NCI-H1930 (cell line): ENCODE measurements around the gene INTS6L.
"Not testable (repeated sequence)": the region's sequence is repeated elsewhere in the genome, so short reads cannot be mapped to it uniquely, and the experiment has no call there.

Source experiments
- DNase-seq, 2 experiments: peaks; one replicate each; lab custom pipeline; 2025; lab: John Stamatoyannopoulos, UW

Gene INTS6L

DNA sequence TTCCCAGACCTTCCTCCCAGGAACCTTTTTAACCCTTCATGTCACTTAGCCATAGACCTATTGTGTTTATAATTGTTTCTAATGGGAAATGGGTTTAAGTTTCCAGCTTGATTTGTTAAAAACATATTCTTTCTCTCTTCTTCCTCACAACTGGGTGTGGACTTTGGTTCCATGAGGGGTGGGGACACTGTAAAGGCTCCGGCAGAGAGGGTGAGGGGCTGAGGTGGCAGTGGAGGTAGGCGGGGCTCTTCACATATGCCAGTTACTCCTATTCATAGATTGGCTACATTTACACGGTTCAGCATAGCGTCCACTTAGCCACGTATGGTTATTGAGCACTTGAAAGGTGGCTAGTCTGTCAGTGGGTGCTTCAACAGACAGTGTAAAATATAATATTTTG lies 7.8 kb downstream of the INTS6L start:
- DNase-seq, result no peak

DNA sequence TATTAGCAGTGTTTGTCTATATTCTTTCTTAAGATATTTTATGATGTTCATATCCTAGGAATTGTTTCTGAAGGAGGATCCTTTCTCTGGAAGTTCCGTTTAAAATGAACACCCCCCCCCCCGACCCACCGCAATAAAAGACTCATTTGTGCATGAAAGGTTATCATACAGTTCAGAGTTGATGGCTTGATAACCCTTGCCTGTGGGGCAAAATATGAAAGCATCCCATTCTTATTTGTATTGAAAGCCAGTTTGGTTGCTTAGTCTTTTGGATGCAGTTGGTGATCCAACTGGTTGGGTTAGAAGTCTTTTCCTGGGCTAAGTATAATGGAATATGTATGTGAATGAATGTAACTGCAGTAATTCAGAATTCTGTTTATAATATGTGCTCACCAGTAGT lies 8.3 kb downstream of the INTS6L start:
- no peak for DNase-seq

DNA sequence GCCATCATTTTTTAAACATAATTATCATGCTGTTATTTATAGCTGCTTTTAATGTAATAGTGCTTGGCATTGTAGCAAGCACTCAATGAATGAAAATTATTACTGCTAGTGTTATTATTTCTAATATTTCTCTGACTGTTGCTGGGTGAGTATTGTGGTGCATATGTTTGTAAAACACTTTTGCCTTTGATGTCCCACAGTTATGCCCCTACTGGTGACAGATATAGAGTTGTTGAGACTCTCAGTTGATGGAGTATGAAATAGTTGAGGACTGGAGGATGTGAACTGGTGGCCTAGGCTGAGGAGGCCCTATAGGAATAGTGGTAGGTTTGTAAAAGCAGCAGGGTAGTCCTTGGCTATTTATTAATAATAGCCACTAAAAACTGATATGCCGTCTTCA lies 9.6 kb downstream of the INTS6L start:
- no peak for DNase-seq

DNA sequence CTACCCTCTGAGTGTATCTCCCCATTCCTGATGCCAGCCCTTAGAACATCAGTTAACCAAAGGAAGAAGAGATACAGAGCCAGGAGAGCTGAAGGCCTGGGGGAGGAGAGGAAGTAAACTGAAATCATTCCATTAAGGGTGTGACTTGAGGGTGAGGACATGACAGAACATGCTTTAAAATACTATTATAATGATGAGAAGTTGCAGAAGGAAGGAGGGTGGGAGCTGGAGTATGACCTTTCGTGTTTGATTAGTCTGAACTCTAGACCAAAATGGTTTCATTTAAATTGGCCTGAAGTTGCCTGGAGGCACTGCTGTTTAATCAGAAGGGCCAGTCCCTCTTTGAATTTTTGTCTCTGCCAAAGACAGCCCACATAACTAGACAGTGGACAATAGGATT lies 11.4 kb downstream of the INTS6L start:
- no peak for DNase-seq

DNA sequence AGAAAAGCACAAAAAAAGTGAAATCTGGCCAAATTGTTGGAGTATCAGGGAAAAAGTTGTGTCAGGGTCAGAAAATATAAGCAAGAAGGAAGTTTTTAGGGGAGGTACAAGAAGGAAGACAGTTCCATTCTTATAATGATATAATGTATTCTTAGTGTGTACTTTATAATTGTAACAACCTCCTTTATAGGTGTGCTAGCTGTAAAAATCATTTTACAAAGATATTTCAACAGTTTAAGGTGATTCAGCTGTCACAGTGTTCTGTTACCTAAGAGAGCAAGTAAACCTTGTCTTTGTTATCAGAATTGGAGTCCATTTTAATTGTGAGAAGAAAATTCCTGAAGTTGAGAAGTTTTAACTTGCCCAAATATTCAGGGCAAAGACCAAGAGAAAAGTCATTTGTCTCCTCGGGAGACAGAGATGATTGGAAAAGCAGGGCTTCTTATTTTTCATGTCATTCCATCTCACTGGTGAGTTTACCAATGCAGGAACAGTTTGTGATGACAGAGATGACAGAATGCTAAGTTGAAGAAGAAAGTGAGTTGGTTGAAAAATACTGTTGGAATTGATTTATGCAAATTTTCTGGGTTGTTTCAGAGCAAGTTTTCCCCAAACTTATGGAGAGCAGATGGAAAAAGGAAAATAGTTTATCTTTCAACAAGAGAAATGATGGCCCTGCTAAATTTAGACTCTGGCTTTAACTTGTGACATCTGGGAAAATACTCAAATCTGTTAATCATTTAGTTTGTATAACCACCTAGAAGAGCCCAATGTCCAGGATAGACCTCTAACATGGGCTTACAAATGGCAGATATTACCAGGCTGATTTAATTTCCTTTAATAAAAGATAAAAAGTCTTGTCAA lies 14.8 kb downstream of the INTS6L start:
- DNase-seq, result no peak

DNA sequence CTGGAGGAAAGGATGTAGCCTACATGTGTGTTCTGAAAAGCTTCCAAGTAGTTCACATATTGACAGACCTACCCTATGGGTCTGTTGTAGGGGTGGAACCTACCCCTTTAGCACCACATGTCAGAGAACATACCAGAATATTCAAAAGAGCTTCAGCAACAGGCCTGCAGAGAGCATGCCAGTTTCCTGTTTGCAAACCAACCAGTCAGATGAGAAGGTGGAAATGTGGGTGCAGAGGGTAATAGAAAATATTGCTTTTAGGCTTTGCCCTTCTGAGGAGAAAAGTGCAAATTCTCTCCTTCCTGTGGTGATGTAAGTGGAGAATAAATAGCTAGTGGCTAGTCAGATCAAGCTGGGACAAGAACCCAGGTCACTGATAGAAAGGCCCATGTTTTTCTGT lies 16.4 kb downstream of the INTS6L start:
- no peak for DNase-seq

DNA sequence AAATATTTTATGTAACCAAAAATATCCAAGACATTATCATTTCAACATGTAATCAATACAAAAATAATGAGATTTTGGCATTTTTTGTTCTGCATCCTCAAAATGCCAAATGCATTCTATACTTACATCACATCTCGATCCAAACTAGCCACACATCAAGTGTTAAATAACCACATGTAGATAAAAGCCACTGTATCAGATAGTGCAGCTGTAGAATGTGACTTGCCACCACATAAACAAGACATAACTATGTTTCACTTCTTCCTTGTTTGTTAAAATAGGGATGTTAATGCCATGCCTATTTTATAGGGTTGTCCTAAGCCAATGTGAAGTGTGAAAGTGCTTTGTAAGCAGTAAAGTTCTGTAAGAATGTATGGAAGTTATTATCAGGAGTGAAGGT lies 20.9 kb downstream of the INTS6L start:
- DNase-seq, result no peak

DNA sequence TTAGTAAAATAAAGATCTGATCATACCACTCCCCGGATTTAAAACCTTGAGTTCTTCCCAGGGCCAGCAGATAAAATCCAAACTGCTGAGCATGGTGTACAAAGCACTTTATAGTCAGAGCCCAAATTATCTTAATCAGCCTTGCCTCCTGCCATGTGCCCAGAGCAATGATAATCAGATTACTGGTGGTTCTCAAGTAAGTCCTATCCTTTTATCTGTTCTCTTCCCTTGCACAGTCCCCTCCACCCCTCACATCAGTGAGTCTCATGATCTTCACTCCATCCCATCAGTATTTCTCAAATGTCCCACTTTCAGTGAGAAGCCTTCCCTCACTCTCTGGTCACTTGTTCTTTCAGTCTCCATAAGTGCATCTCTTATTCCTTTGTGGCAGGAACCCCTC lies 22.7 kb downstream of the INTS6L start:
- DNase-seq, result no peak

DNA sequence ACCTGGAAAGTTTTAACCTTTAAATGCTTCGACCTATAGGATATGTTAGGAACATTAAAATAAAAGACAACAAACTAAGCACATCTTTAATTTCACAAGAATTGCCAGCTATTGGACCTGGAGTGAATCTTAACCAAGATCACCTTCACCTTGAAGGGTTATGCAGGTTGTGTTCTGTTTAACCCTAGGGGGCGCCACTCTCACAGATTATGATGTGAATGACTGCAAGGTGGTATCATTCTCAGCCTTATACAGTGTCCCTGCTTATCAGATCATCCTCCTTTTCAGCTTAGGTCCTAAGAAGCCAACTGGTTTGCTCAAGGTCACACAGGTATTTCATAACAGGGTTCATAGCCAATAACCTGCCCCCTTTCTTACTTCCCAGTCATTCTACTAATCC lies 23.5 kb downstream of the INTS6L start:
- no peak for DNase-seq

DNA sequence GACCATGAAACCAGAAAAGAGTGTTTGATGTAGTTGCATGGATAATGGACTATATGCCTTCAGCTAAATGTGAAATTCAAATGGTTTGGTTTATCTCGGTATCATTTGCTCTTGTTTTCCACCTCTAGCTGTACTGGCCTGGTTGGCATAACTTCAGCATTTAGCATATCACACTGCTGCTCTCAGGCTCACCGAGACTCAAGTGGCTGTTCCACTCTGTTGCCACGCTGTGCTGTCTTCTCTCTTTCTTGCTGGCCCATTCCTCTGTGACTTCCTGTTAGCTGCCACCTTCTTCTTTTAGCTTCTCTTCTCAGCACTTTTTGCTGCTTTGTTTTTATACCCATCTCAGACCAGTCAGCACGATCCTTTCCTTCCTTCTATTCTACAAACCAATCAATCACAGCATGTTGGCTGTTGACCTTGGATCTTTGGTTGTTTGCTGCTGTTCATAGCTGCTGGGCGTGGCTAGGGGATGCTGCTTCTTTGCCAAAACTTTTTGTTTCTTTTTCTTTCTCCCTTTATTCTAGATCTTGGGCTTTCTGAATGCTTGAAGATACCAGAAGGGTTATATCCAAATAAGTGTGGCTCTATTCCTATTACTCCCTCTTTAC lies 24.0 kb downstream of the INTS6L start:
- DNase-seq, result no peak

DNA sequence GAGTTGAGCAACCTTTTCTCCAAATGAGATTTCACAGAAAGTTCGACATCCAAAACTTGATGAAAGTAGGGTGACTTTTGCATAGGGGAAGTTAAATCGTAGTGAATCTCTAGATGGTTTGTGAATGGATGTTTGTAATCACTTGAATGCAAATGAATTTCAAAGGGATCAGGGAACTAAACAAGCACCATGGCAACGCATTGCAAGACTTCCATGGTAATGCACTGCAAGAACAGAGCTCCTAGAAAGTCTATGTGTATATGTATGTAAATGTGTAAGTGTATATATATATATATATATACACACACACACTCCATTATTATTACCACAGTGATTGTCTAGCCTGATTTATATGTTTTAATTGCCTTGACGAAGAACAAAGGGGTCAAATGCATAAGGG lies 27.3 kb downstream of the INTS6L start:
- DNase-seq, result no peak

DNA sequence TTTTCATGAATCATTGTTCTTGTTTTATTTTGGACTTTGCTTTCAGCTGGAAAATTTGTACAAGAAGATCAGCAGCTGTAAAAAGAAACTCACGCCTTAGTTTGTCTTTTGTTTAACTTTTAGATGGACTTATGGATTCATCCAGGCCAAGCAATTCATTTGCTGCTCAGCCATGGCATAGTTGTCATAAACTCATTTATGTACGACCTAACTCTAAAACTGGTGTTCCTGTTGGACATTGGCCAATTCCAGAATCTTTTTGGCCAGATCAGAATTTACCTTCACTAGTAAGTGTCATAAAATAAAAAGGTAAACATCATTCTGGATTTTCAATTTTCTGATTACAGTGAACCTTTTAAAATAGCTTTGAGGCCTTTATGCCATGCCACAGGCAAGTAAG lies 29.1 kb downstream of the INTS6L start:
- DNase-seq, result no peak

DNA sequence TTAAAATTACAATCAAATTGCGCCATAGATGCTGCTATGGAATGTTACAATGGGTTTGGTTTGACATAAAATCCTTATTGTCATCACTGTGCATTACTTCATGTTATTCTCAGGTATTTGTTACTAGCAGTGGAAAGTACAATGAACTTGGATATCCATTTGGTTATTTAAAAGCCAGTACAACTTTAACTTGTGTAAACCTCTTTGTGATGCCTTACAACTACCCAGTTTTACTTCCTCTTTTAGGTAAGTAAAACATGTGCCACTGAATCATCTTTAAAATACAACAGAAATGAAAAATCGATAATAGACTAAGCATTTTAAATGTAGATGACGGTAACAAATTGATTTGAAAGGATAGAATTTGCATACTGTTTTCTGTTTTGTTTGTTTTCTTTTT lies 35.6 kb downstream of the INTS6L start:
- DNase-seq, result no peak

DNA sequence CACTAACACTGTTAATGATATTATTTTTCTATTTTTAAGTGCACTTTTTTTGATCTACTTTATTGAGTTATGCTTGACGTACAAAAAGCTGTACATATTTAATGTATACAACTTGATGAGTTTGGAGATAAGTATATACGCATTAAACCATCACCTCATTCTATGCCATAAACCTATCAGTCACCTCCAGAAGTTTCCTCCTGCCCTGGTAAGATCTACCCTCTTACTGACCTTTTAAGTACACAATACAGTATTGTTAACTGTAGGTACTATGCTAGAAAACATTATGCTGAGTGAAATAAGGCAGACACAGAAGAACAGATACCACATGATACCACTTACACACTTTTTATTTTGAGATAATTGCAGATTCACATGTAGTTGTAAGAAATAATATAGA lies 36.9 kb downstream of the INTS6L start:
- no peak for DNase-seq

DNA sequence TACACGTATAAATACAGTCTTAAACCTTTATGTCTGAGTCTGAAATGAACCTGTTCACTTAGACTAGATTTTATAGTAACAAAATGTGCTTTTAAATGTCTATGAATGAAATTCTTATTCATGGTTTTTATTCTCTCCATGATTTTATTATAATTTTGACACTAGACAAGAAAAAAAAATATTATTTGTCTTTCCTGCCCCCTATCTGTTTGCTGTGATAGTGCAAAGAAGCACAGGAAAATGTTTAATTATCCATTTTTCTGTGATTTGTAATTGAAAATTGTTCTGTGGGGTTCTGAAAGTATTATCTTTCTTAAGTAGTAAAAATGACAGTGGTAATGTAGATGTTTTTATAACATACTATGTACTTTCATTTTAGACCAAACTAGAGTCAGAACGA lies 52.0 kb downstream of the INTS6L start:
- no peak for DNase-seq

DNA sequence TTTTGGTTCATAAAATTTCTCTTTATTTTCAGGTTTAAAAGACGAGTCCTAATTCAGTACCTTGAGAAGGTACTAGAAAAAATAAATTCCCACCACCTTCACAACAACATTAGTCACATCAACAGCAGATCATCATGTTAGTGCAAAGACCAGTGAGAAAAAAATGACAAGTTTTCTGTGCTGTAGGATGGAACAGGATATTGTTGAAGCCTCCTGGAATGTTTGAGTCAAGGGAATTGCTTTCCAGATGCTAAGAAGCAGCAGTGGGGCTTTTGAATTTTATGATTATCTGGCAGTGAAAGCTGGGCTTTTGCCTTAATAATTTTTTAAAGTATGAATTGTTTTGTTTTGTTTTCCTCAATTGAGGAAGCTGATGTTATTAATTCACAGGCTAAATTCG lies 61.0 kb downstream of the INTS6L start:
- DNase-seq, result no peak

DNA sequence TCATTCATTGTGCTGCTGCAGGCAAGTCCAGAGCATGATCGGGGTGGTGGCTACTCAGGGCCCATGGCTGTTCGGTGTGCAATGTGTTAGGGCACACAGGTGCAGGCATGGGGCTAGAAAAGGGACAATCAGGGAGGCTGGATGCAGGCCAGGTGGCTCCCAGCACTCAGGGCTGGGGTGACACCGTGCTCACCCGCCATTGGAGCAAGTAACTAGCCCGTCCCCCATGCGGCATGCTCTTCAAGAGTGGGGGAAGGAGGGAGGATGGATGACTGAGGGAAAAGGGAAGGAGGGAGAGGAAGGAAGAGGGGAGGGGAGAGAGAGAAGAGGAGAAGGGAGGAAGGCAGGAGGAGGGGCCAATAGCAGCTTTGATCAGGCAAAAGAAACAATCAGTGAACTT lies 64.7 kb downstream of the INTS6L start:
- no peak for DNase-seq

DNA sequence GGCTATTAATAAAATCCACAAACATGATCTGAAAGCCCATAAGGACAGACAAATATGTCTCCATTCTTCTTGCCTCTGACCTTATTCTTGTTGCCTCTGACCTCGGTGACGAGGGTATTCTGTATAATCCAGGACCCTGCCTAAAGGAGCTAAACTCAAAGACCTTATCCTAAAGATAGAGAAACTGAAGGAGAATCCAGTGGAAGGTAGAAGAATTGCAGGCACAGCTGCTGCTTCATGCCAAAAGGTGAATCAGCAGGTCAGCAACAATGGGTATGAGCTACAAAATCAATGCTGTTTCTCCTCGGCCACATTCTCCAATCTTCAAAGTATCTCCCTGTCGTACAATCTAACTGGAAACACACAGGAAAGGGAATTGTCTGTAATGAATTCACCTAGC lies 71.4 kb downstream of the INTS6L start:
- DNase-seq, result no peak

DNA sequence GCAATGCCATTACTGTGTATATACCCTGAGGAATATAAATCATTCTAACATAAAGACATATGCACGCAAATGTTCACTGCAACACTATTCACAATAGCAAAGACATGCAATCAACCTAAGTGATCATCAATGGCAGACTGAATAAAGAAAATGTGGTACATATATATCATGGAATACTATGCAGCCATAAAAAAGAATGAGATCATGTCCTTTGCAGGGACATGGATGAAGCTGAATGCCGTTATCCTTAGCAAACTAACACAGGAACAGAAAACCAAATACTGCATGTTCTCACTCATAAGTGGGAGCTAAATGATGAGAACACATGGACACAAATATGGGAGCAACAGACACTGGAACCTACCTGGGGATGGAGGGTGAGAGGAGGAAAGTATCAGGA lies 73.6 kb downstream of the INTS6L start:
- DNase-seq, result not testable (repeated sequence)

DNA sequence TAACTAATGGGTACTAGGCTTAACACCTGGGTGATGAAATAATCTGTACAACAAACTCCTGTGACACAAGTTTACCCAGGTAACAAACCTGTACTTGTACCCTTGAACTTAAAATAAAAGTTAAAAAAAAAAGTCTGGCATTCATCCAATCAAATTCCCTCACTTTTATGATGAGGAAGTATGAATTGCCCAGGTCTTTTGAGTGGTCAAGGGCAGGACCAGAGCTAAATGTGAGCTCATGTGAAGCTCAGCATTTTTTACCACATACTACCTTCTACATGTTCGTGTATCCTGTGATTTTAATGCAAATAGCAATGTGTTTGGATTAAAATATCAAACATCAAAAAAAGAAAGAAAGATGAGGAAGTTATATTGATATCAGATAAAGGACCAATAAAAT lies 74.0 kb downstream of the INTS6L start:
- DNase-seq, result not testable (repeated sequence)

DNA sequence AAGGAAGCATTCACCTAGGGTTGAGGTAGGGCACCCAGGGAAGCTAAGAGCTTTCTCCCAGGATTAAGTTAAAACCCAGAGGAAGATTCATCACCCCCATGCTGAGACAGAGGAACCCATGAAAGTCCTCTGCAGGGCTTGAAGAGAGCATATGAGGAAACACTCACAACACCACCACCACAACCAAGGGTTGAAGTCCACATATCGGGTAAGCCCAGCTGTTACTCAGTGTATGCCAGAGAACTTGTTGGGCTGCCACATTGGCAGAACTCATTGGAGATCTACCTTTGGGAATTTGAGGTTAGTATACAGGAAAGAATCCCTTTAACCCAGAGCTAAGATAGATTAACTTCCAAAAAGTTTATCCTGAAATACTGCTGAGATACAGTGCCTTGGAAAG lies 75.1 kb downstream of the INTS6L start:
- no peak for DNase-seq

DNA sequence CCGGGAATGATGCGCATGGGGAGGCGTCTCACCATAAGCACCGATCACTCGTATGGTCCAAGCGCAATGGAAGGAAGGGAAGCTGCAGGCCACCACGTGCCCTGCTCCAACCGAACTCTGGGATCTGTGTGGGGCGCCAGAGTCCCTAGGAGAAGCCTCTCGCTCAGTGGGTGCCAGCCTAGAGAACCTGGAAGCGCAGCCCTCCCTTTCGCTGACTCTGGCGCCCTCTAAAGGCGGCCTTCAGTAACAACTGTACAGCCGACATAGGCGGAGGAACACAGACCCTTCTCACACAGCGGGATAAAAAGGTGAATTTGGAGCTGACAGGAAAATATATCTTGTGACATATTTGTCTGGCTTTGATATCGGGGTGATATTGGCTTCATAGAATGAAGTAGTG lies 76.0 kb downstream of the INTS6L start:
- peak; percentile 25 to 67 for DNase-seq

DNA sequence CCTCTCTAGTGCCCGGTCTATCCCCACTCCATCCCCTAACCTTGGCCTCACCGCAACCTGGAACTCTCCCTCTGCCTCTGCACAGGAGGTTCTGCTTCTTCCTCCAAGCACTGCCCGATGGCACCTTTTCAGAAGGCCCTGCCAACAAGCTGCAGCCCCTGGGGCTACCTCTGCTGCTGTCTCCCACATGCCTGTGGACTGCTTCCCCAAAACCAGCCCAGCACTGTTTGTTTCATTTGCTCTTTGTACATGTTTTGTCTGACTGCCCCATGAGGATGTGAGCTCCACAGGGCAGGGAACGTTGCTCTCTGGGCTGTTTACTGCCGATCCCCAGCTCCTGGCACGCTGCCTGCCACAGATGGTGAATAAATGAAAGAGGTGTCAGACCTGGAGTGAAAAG lies 85.4 kb downstream of the INTS6L start:
- DNase-seq, result no peak
